T-helper 1 cell treated with Interleukin-12 subunit alpha and Interleukin-12 subunit beta and Interleukin-4 antibody, amounts not matched to agents 30 μg/mL and 1 μg/mL, for 36 hours (primary cell): ENCODE measurements around the gene PBXIP1.

Experiments
- H3K27ac Mint-ChIP-seq: one replicate; pipeline ENCODE4 v1.8.0; 2021; ENCODE audit warnings: mild to moderate bottlenecking, mixed read lengths
- H3K27me3 Mint-ChIP-seq: one replicate; pipeline ENCODE4 v1.8.0; 2021; ENCODE audit warnings: low read depth, mixed read lengths
- H3K36me3 Mint-ChIP-seq: one replicate; pipeline ENCODE4 v1.8.0; 2021; ENCODE audit warnings: low read depth, mixed read lengths
- H3K4me1 Mint-ChIP-seq: one replicate; pipeline ENCODE4 v1.8.0; 2021; ENCODE audit warnings: low read depth, mixed read lengths
- H3K4me3 Mint-ChIP-seq: one replicate; pipeline ENCODE4 v1.8.0; 2021; ENCODE audit warnings: mild to moderate bottlenecking, moderate library complexity, mixed read lengths
- H3K9me3 Mint-ChIP-seq: one replicate; pipeline ENCODE4 v1.8.0; 2021; ENCODE audit warnings: mixed read lengths

Gene PBXIP1

DNA sequence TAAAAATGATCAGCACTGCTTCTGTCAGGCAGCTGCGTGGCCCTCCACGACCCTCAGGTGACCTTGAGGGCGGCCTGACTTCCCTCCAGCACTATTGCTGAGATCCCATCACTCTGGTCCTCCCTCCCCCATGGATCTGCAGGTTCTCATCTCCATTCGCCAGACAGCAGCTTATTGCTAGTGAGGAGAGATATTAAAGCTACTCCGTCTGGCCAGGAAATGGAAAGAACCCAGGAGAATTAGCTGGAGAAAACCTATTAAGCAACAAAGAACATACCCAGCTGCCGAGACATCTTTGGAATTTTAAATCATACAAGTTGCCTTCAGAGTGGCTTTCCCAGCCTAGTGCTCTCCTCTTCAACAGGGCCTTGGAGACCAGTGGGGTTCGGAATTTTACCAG is 60.1 kb downstream of the PBXIP1 start:
- Mint-ChIP-seq H3K4me3 (no peak overlapping the region), H3K36me3 (no peaks in the 10 kb centered on the region), H3K27me3 (no peaks in the 10 kb centered on the region), H3K9me3 (peaks cover 4% of the 10 kb centered on the region), H3K27ac (no peak overlapping the region), H3K4me1 (no peaks in the 10 kb centered on the region)
